B cell (primary cell): ENCODE results near the gene CALML6.

Source experiments
- EZH2 ChIP-seq: IDR thresholded peaks from 2 replicates; pipeline ENCODE4 v1.6.1; 2012; ENCODE audit warnings: borderline replicate concordance, low read depth, mild to moderate bottlenecking, moderate library complexity, low read length; ENCODE audit not compliant: insufficient read depth, poor library complexity, severe bottlenecking
- TF ChIP-seq, protein P1 (sequence below): fragments of 200-600 bp; IDR thresholded peaks from one replicate; pipeline ENCODE4 v1.8.0; 2022; ENCODE audit warnings: antibody characterized with exemption, mild to moderate bottlenecking

GRCh38 chr1:1900883-1901640 is 14.0 kb upstream of the CALML6 start:
- TF ChIP-seq, protein P1, sequence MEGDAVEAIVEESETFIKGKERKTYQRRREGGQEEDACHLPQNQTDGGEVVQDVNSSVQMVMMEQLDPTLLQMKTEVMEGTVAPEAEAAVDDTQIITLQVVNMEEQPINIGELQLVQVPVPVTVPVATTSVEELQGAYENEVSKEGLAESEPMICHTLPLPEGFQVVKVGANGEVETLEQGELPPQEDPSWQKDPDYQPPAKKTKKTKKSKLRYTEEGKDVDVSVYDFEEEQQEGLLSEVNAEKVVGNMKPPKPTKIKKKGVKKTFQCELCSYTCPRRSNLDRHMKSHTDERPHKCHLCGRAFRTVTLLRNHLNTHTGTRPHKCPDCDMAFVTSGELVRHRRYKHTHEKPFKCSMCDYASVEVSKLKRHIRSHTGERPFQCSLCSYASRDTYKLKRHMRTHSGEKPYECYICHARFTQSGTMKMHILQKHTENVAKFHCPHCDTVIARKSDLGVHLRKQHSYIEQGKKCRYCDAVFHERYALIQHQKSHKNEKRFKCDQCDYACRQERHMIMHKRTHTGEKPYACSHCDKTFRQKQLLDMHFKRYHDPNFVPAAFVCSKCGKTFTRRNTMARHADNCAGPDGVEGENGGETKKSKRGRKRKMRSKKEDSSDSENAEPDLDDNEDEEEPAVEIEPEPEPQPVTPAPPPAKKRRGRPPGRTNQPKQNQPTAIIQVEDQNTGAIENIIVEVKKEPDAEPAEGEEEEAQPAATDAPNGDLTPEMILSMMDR: no peak
- TF ChIP-seq EZH2: no peak
